H1 (cell line): ENCODE measurements around the gene DUOXA2. TPM values are rescaled to one million over a fixed set of nuclear protein-coding genes. Genes with fewer than 3 reads are reported as not detected.

ENCODE experiments used
- EP300 ChIP-seq, 2 experiments: IDR thresholded peaks; 1 replicate in 1 of 2; 2 replicates in 1 of 2; pipeline ENCODE4 v1.6.1; 2011 to 2012; ENCODE audit warnings: low read depth in 2 of 2, low read length in 2 of 2, mild to moderate bottlenecking in 2 of 2, borderline replicate concordance in 1 of 2, inconsistent platforms in 1 of 2, moderate library complexity in 1 of 2
- POLR2A ChIP-seq, 2 experiments: IDR thresholded peaks; 1 replicate in 1 of 2; 2 replicates in 1 of 2; pipeline ENCODE4 v1.6.1; 2011; ENCODE audit warnings: low read depth in 2 of 2, low read length in 2 of 2, mild to moderate bottlenecking in 2 of 2; ENCODE audit errors: control extremely low read depth in 1 of 2
- POLR2AphosphoS5 ChIP-seq: IDR thresholded peaks from 2 replicates; pipeline ENCODE4 v1.6.1; 2011; ENCODE audit warnings: low read depth, low read length
- SIX5 ChIP-seq: IDR thresholded peaks from 2 replicates; pipeline ENCODE4 v1.6.1; 2011; ENCODE audit warnings: mild to moderate bottlenecking, low read depth, low read length
- SP1 ChIP-seq: IDR thresholded peaks from 2 replicates; pipeline ENCODE4 v1.6.1; 2011; ENCODE audit warnings: low read depth, low read length
- polyA plus RNA-seq, 7 experiments: library from polyadenylated mRNA; depleted of rRNA in 3 of 7; stranded (reverse) in 5 of 7; unstranded in 2 of 7; fragments of >200 nt in 5 of 7; fragments of 200-250 nt in 2 of 7; gene quantifications; 1 replicate in 5 of 7; 2 replicates in 1 of 7; 4 replicates in 1 of 7; pipeline versions ENCODE4 v1.2.1 to v1.2.3, GENCODE V29; 2011 to 2013; ENCODE audit warnings: missing spikeins in 2 of 7, mixed read lengths in 2 of 7
- total RNA-seq: library from RNA; stranded (reverse); fragmentation: NEBNext Ultra II Directional; extraction: Animal tissue kit (Norgen Biotek cat#: 25700); gene quantifications from 2 replicates; pipeline ENCODE4 v1.2.1, GENCODE V29; 2021

Gene DUOXA2
- total and polyA plus RNA-seq, 2 of the 8 experiments (the other 6 are each of a cell fraction or from before 2014, with no cell fraction given) = 0.05 TPM; not detected in 1

DNA sequence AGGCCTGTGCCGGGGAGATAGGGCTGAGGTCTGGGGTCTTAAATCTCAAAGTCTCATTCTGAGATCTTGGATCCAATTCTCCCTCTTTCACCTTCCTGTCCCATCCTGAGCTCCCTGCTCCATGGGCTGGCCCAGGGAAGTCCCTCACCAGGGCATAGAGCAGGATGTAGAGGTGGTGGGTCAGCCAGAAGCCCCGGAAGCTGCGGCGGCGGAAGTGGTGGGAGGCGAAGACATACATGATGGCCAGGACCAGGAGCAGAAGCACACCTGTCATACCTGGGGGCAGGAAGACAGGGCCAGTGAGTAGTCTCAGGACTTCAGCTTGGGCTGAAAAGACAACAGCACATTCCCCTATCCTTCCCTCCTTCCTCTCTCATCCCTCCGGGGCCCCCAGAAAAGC is 16.7 kb upstream of the DUOXA2 start (continued):
- TF ChIP-seq POLR2A (IDR thresholded peaks at IDR 0.05; ENCODE audit: control extremely low read depth in 1 of 2, low read depth in 2 of 2, low read length in 2 of 2) (no peak), EP300 (IDR thresholded peaks at IDR 0.05; ENCODE audit: borderline replicate concordance in 1 of 2, low read depth in 2 of 2, low read length in 2 of 2) (no peak), SIX5 (no peak), SP1 (no peak), POLR2AphosphoS5 (no peak)
